ENCODE data around the gene CH25H.
A peak's percentile ranks its signal among the peaks of the same experiment; 100 is the strongest.

Gene CH25H

GRCh38 chr10:89217057-89217990, 10.2 kb upstream of the CH25H start:
- peak; percentile 76 for DNase-seq (ENCODE audit: low read depth, low spot score)
- in situ Hi-C loops (cut with HindIII; ENCODE audit: low sequenced_read_pairs): no loop called here
- no peak overlapping the region for H3K4me3 ChIP-seq (ENCODE audit: low read depth, low read length)
- TF ChIP-seq, protein P1, sequence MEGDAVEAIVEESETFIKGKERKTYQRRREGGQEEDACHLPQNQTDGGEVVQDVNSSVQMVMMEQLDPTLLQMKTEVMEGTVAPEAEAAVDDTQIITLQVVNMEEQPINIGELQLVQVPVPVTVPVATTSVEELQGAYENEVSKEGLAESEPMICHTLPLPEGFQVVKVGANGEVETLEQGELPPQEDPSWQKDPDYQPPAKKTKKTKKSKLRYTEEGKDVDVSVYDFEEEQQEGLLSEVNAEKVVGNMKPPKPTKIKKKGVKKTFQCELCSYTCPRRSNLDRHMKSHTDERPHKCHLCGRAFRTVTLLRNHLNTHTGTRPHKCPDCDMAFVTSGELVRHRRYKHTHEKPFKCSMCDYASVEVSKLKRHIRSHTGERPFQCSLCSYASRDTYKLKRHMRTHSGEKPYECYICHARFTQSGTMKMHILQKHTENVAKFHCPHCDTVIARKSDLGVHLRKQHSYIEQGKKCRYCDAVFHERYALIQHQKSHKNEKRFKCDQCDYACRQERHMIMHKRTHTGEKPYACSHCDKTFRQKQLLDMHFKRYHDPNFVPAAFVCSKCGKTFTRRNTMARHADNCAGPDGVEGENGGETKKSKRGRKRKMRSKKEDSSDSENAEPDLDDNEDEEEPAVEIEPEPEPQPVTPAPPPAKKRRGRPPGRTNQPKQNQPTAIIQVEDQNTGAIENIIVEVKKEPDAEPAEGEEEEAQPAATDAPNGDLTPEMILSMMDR (IDR thresholded peaks at IDR 0.05; ENCODE audit: low read depth, low read length): peak; percentile 65

DNA sequence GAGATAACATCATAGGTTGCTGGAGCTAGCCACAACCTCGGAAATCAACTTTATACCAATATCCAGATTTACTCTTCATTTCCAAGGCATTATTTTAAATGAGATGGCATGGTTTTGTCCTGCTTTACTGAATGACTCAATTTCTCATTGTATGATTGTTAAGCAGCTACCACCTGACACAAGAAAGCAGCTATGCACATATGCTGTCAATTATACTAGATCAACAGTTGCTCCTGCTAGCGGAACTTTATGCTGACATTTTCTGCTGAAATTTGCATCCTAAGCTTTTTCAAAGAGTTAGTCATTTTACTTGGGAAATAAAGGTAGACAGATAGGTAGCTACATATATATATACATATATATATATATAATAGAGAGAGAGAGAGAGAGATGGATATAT, 8.9 kb upstream of the CH25H start:
- TF ChIP-seq, protein P1 (IDR thresholded peaks at IDR 0.05; ENCODE audit: low read depth, low read length): no peak
- no peak for DNase-seq (ENCODE audit: low read depth, low spot score)
- in situ Hi-C loops (cut with HindIII; ENCODE audit: low sequenced_read_pairs): no loop called here
- no peak overlapping the region for H3K4me3 ChIP-seq (ENCODE audit: low read depth, low read length)

DNA sequence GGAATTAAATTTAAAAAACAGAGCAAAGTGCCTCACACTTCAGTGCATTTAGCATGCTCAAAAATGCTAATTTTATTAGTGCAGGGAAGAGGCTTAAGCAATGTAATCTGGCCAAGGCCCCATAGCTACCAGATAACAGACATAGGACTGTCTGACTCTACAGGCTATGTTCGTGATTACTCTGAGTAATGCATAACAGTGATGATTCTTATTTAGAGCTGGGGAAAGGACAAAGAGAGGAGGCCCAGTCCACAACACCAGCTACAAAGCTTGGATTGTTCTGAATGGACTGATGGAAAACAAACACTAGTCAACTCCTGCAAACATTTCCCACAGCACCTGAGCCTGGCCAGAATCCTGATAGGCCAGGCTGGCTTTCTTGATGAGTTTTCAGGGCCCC, 8.4 kb upstream of the CH25H start:
- no peak for DNase-seq (ENCODE audit: low read depth, low spot score)
- in situ Hi-C loops (cut with HindIII; ENCODE audit: low sequenced_read_pairs): no loop called here
- H3K4me3 ChIP-seq (ENCODE audit: low read depth, low read length): no peak overlapping the region
- TF ChIP-seq, protein P1 (IDR thresholded peaks at IDR 0.05; ENCODE audit: low read depth, low read length): no peak

- TF ChIP-seq, protein P1 (IDR thresholded peaks at IDR 0.05; ENCODE audit: low read depth, low read length): no peak
- no peak overlapping the region for H3K4me3 ChIP-seq (ENCODE audit: low read depth, low read length)
- DNase-seq (ENCODE audit: low read depth, low spot score): no peak
- in situ Hi-C loops (cut with HindIII; ENCODE audit: low sequenced_read_pairs): no loop called here
Observed at GRCh38 chr10:89214566-89215165, 7.5 kb upstream of the CH25H start.

- H3K4me3 ChIP-seq (ENCODE audit: low read depth, low read length): no peak overlapping the region
- in situ Hi-C loops (cut with HindIII; ENCODE audit: low sequenced_read_pairs): no loop called here
- peak; percentile 70 for DNase-seq (ENCODE audit: low read depth, low spot score)
- TF ChIP-seq, protein P1 (IDR thresholded peaks at IDR 0.05; ENCODE audit: low read depth, low read length): peak; percentile 50
Observed at GRCh38 chr10:89213191-89213808, 6.2 kb upstream of the CH25H start.

DNA sequence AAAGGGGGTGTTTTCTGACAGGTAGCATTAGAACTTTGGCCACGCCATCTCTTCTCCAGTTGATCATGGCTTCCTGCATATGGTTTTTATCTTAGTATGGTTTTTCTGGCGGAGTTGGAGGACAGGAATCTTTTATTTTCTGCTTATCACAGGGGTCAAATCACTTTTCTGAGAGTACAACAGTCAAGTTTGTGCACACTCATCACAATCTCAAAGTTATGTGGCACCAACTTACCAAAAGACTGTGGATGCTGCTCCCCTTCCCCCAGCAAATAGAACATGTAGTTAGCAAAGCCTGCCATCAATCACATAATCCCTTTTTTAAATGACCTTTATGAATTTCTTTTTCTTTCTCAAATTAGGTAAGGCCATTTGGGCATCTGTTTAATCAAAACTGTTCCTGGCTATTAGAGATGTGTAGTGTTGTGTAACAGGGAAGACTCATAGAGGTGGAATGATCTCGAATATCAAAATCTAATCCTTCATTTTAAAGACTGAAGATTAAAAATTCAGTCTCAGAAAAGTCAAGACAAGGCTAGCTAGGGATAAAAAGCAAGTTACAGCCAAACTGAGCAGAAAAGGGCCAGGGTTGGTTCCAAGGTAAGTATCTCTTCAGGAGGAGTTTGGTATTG, 3.8 kb upstream of the CH25H start:
- TF ChIP-seq, protein P1 (IDR thresholded peaks at IDR 0.05; ENCODE audit: low read depth, low read length): no peak
- H3K4me3 ChIP-seq (ENCODE audit: low read depth, low read length): no peak overlapping the region
- in situ Hi-C loops (cut with HindIII; ENCODE audit: low sequenced_read_pairs): no loop called here
- no peak for DNase-seq (ENCODE audit: low read depth, low spot score)

All from astrocyte of the spinal cord (primary cell).